GM18951 (cell line): Measurements from ENCODE around the gene PTPRM.

Experiments used
- POLR2A ChIP-seq: IDR thresholded peaks from 4 replicates; pipeline ENCODE4 v1.6.1; 2011; ENCODE audit warnings: mild to moderate bottlenecking; ENCODE audit not compliant: insufficient read length, insufficient read depth; ENCODE audit errors: extremely low read depth
- in situ Hi-C: fragments of 300-500 bp; cut with MboI; formaldehyde crosslinking; loops from one replicate; pipeline ENCODE4 v1.12.0; 2022; ENCODE audit warnings: low sequenced_read_pairs, mixed read lengths, inconsistent platforms; ENCODE audit not compliant: unreplicated experiment

PTPRM gene

DNA sequence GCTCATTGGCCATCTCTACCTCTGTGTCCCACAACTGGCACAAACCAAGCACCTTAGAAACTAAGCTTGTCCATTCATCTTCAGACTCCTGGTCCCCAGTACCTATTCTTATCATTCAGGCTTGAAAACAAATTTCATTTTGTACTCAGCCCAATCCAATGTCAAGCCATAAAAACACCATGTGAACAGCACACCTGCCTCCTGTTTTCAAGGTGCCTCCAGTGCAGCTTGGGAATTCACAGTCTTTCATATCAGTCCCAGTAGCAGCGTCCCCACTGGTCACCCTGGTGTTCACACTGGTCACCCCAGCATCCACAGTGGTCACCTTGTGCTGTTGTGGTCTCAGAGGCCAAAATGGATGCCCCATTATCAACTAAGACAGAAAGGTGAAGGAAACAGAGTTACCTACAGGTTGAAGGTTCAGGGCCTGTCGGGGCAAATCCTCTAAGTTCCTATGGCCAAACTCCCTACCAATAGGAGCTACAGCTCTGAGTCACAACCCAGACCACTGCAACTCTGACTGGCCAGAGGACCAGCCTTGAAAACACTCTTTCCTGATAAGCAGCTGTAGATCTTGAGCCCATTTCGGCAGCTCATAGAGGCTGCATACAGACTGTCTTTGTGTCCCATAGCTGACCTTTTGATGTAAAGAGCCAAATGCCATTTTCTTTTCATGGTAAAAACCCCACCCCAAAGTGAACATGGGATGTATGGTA lies 782.6 kb downstream of the PTPRM start:
- no peak for TF ChIP-seq POLR2A
- in situ Hi-C loops, result no loop called here

DNA sequence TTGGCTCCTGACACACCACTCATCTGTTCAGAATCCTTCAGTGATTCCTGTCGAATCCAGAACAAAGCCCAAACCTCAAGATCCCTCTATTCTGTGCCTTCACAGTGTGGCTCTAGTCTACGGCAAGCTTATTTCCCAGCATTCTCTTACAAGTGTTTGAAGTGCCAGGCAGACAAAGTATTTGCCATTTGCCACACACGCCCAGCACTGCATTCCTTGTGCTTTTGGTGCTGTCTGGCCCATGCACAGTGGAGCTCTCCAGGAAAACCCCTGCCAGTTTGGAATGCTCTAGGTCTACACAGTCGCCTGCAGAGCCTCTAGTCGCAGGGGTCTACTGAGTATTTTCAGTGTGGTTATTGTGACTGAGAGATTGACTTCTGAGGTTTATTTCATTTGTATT lies 783.5 kb downstream of the PTPRM start:
- TF ChIP-seq POLR2A, result no peak
- in situ Hi-C loops, result no loop called here

GRCh38 chr18:8351161-8351560 lies 784.0 kb downstream of the PTPRM start:
- in situ Hi-C loops, result no loop called here
- no peak for TF ChIP-seq POLR2A

GRCh38 chr18:8354304-8354703 lies 787.2 kb downstream of the PTPRM start:
- in situ Hi-C loops, result no loop called here
- TF ChIP-seq POLR2A, result no peak

- in situ Hi-C loops, result no loop called here
- no peak for TF ChIP-seq POLR2A
Observed at GRCh38 chr18:8356001-8356400, 788.9 kb downstream of the PTPRM start.

DNA sequence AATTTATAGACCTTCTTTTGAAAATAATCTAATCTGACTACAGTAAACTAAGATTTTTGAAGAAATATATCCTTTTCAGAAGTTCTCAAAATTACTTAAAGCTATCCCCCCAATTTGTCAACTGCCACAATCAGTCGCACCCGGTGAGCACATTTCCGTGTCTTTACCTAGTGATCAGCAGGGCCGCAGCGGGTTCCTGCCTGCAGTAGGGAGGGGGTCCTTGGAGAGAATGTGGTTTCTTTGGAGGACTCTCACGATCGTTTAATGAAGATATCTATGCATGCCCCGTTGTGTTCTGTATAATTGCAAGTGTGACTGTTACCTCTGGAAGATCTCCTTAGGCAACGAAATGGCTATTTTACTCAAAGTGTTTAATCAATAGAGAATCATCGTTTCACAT lies 790.2 kb downstream of the PTPRM start:
- TF ChIP-seq POLR2A, result no peak
- in situ Hi-C loops, result no loop called here

GRCh38 chr18:8358033-8358765 lies 791.1 kb downstream of the PTPRM start:
- no peak for TF ChIP-seq POLR2A
- in situ Hi-C loops, result no loop called here

DNA sequence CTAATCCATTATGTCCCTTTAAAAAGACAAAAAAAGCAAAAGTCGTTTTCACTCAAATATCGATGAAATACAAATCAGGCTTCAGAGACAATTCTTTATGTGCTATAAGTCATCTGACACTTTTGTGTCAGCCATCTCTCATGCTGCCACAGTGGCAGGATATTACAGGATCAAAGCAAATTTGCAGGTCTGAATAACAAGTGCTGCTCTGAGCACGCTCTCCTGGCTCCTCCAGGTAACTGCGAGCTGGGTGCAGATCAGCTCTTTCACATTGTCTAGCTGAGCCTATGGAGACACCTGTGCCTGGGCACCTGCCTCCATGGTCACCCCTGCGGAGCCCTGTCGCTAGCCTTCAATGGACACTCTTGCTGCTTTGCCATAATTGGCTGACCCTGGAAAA lies 792.0 kb downstream of the PTPRM start:
- in situ Hi-C loops, result no loop called here
- no peak for TF ChIP-seq POLR2A

DNA sequence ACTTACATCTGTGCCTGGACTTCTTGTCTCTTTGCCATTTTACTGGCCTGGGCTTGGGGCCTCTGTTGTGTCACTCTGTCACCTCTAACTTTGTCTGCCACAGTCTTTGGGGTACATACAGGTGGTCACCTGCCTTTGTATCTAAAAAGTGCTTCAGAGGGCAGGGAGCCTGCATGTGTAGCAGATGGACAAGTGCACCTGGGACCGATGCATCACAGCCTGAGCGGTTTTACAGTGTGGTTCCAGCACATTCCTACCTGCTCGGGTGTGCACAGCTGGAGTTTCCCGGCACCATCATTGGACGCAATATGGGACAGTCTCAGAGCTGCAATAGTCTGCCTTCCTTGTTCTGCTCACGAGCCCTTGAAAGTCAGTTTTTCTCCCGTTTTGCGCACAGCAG lies 792.4 kb downstream of the PTPRM start:
- in situ Hi-C loops, result no loop called here
- no peak for TF ChIP-seq POLR2A

DNA sequence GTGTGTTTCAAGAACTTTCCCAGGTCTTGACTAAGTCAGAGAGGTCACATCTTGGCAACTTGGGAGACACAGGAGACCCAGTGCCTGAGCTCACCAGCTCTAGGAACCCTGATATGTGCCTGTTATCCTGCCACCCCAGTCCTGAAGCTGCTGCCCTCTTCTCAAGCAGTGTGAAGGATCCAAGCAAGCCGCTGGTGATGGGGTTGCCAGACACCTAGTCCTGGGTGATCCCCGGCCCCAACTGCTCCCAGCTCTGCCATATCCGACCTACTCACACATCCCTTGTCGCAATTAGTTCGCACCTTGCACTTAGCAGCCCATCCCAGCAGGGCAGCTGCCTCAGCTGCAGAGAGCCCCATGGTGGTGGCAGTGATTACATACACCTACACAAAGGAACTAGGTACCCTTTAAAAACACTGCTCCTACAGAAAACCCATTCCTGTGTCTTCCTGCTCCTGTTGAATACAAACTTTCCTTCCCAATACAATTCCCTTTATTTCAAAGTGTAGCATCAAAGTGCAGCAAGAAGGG lies 794.9 kb downstream of the PTPRM start:
- TF ChIP-seq POLR2A, result no peak
- in situ Hi-C loops, result no loop called here

DNA sequence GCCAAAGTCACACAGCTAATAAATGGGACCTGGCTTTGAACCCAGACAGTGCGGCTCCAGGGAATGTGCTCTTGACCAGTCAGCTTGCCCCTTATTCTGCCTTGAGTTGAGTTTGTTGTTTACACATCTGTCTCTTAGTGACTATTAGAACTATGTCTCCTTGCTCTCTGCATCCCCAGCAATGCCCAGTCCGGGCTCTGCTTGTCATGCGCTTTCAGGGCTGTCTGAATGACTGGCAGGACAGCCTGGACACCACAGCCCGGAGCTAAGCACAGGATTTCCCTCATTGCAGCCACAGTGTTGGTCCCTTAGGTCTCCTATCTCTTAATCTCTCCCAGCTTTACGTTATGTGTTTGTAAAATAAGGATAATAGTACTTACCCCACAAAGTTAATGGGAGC lies 795.7 kb downstream of the PTPRM start:
- no peak for TF ChIP-seq POLR2A
- in situ Hi-C loops, result no loop called here

DNA sequence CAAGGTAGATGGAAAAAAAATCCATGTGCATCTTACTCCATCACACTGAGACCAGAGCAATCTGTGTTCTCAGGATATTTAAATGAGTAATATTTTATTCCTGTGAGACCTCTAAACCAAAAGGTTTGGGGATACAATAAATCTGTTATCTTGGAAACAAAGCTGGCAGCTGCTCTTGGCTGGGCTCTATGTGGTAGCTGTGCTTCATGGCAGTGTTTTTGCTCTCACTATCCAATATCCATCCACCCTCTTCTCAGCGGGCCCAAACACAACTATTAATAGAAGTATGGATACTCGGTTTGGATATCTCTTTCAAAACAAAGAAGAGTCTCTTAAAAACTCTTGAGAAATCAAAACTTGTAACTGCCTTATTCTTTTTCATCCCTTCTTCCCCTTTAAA lies 797.3 kb downstream of the PTPRM start:
- in situ Hi-C loops, result no loop called here
- no peak for TF ChIP-seq POLR2A

- in situ Hi-C loops, result no loop called here
- TF ChIP-seq POLR2A, result no peak
Observed at GRCh38 chr18:8365006-8365405, 797.9 kb downstream of the PTPRM start.

GRCh38 chr18:8365528-8365927 lies 798.4 kb downstream of the PTPRM start:
- in situ Hi-C loops, result no loop called here
- no peak for TF ChIP-seq POLR2A
